ENCODE results near the gene STXBP5.
"Not testable (repeated sequence)": the region's sequence is repeated elsewhere in the genome, so short reads cannot be mapped to it uniquely, and the experiment has no call there.

The STXBP5 gene

GRCh38 chr6:147310521-147310920, 106.3 kb downstream of the STXBP5 start:
- no peak for DNase-seq

- DNase-seq: no peak
Observed at GRCh38 chr6:147311218-147311617, 107.0 kb downstream of the STXBP5 start.

- no peak for DNase-seq
Observed at GRCh38 chr6:147321260-147321659, 117.0 kb downstream of the STXBP5 start.

GRCh38 chr6:147322299-147323162, 118.3 kb downstream of the STXBP5 start:
- no peak for DNase-seq

GRCh38 chr6:147325557-147325956, 121.3 kb downstream of the STXBP5 start:
- DNase-seq: no peak

- no peak for DNase-seq
Observed at GRCh38 chr6:147331401-147331800, 127.2 kb downstream of the STXBP5 start.

GRCh38 chr6:147337921-147338320, 133.7 kb downstream of the STXBP5 start:
- no peak for DNase-seq

- no peak for DNase-seq
Observed at GRCh38 chr6:147341486-147341885, 137.3 kb downstream of the STXBP5 start.

GRCh38 chr6:147345902-147346301, 141.7 kb downstream of the STXBP5 start:
- no peak for DNase-seq

- no peak for DNase-seq
Observed at GRCh38 chr6:147347179-147347881, 143.1 kb downstream of the STXBP5 start.

GRCh38 chr6:147347882-147348575, 143.8 kb downstream of the STXBP5 start:
- no peak for DNase-seq

GRCh38 chr6:147361311-147361981, 157.2 kb downstream of the STXBP5 start:
- no peak for DNase-seq

- DNase-seq: no peak
Observed at GRCh38 chr6:147366290-147366689, 162.1 kb downstream of the STXBP5 start.

GRCh38 chr6:147371325-147371724, 167.1 kb downstream of the STXBP5 start:
- no peak for DNase-seq

- DNase-seq: no peak
Observed at GRCh38 chr6:147372806-147373205, 168.6 kb downstream of the STXBP5 start.

- DNase-seq: no peak
Observed at GRCh38 chr6:147378819-147379218, 174.6 kb downstream of the STXBP5 start.

GRCh38 chr6:147380841-147381240, 176.6 kb downstream of the STXBP5 start:
- not testable (repeated sequence) for DNase-seq

- DNase-seq: no peak
Observed at GRCh38 chr6:147381712-147382111, 177.5 kb downstream of the STXBP5 start.

GRCh38 chr6:147382945-147383554, 178.8 kb downstream of the STXBP5 start:
- DNase-seq: no peak

- DNase-seq: no peak
Observed at GRCh38 chr6:147384029-147384428, 179.8 kb downstream of the STXBP5 start.

GRCh38 chr6:147384737-147385710, 180.8 kb downstream of the STXBP5 start:
- no peak for DNase-seq
